ENCODE results near the gene BRD7.
"Not testable (repeated sequence)": the region's sequence is repeated elsewhere in the genome, so short reads cannot be mapped to it uniquely, and the experiment has no call there.

Gene BRD7

DNA sequence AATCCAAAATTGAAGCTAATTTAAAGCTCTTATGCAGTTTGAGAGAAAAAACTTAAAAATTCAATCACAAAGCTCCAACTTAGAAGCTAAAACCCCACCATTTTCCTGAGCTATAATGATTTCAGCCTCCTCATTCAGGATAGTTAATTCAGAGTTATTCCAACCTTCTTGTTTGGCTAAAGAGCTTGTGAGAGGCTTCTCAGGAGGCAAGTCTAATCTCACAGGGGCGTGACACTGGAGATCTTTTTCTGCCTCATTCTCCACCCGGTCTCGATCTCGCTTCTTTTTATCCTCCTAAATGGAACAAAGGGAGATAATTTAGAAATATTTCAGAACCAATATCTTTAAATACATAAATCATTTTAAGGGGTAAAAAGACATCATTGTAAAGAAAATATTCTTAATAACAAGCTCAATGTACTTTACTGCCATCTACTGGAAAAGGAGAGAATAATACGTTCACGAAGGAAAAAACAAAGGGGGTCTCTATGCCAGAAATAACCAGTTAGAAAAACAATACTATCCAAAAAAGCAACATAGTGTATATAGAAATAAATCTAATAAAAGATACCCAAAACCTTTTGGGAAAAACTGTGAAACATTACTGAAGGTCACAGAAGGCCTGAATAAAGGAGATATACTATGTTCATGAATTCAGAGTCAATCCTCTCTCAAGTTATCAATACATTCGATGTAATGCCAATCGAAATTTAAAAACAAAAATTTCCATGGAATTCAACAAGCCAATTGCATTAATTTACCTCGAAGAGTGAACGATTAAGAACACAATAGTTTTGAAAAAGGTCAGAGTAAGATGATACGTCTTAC, 13.9 kb downstream of the BRD7 start:
- no peak for DNase-seq

DNA sequence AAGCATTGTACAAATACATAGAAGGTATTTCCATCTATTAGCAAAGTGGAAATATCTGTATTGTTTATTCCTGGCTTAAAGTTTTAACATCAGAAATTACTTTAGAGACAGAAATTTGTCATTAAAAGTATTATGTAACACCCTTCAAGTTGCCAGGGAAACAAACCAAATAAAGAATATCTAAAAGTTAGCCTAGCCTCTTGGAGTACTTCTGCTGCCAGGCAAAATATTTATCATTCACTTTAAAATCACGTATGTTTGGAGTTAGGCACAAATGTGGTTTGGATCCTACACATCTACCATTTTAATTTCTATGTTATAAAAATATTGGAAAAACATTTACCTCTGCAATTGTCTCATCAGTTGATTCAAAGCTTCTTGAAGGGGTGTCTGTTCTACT, 14.7 kb downstream of the BRD7 start:
- no peak for DNase-seq

DNA sequence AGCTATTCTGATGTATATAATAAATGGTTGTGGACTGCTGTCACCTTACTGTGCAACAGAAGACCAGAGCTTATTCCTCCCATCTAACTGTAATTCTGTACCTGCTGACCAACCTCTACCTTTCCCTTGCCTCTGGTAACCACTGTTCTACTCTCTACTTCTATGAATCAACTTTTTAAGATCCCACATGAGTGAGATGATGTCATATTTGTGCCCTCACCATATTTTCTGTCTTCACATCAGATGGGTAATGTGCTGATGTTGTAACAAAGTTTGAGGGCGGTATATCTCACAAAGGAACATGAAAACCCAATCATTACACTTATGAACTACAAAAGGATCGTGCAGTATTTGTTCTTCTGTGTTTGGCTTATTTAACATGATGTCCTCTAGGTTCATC, 16.8 kb downstream of the BRD7 start:
- DNase-seq, result no peak

DNA sequence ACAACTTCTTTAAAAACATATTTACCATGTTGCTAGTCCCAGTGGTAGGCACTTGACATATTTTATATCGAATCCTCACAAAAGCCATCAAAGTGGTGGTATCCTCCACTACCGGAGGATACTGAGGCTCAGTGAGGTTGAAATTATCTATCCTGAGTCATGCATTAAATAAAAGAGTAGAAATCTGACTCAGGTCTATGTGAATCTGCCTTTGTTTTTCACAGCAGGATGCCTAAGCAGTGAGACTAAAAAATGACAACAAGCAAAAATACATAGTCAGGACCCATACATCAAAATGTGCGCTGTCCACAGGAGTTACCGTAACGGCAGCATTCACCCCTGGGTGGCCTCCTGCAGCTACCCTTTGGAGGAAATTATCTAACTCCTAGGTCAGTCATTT, 17.7 kb downstream of the BRD7 start:
- DNase-seq, result no peak

DNA sequence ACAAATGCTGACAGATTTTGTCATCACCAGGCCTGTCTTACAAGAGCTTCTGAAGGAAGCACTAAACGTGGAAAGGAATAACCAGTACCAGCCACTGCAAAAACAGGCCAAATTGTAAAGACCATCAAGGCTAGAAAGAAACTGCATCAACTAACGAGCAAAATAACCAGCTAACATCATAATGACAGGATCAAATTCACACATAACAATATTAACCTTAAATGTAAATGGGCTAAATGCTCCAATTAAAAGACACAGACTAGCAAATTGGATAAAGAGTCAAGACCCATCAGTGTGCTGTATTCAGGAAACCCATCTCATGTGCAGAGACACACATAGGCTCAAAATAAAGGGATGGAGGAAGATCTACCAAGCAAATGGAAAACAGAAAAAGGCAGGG, 23.6 kb downstream of the BRD7 start:
- DNase-seq, result not testable (repeated sequence)

DNA sequence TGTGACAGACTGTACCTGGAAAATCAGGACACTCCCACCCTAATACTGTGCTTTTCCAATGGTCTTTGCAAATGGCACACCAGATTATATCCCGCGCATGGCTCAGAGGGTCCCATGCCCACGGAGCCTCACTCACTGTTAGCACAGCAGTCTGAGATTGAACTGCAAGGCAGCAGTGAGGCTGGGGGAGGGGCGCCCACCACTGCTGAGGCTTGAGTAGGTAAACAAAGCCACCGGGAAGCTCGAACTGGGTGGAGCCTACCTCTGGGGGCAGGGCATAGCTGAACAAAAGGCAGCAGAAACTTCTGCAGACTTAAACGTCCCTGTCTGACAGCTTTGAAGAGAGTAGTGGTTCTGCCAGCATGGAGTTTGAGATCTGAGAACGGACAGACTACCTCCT, 25.2 kb downstream of the BRD7 start:
- DNase-seq, result not testable (repeated sequence)

DNA sequence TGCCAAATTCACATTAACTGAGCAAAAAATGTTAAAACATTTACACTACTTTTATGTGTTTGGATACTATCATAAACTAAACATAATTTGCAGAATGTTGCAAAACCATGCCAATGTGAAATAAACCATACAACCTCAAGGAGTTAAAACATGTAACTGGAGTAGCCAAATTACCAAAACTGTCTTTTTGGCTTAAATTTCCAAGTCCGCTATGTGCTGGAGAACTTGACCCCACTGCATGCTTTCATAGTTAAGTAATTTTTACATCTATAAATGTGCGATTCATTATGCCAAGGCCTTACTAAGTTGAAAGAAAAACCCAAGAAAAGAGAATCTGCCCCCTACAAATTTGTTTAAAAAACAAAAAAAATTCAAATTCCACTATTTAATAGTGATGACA, 28.2 kb downstream of the BRD7 start:
- DNase-seq, result no peak

DNA sequence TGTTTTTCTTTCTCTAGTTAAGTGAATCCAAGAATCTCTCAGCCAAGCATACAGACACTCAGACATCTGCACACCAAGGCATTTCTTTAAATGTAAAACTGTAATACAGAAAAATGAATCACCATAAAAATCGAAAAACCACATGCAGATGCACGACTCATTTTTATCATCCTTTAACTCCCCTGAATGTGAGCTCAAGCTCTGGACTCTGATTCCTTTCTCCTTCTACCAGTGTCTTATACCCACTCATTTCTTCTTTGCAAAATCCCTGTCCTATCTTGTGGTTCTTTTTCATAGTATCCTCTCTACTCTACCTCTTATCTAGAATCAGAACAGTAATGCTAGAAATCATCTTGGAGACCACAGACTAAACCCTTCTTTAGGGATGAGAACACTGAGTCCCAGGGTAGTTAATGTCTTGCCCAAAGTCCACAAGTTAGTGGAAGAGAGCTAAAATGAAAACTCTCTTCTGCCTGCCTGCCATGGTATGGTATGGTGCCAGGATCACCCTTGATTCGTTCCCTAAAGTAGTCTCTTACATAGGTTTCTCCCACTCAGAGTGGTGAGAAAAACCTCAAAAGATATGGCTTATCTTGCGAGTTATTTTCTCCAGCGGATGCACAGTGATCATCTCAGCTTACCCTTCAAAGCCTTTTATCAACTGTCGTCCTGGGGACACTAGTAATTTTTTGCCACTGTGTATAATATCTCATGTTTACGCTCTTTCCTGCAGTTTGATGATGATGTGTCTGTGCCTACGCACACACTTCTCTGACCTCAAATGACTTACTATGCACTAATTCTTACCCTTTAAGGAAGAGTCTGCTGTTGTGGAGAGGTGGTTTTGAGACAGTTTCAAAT, 30.2 kb downstream of the BRD7 start:
- no peak for DNase-seq

DNA sequence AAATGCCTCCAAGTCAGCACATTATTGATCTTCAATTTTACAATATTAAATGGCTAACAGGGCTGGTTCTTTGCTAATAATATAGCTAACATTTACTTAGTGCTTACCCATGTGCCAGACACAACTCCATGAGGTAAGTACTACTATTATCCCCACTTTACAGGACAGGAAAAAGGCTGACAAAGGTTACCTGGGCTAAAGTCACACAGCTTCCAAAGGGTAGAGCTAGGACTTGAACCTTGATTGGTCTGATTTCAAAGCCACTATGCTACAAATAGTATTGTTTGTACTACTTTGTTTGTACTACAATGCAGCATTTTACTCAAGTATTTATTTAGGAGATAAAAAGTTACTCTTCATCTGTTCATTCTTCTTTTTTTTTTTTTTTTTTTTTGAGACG, 31.9 kb downstream of the BRD7 start:
- no peak for DNase-seq

DNA sequence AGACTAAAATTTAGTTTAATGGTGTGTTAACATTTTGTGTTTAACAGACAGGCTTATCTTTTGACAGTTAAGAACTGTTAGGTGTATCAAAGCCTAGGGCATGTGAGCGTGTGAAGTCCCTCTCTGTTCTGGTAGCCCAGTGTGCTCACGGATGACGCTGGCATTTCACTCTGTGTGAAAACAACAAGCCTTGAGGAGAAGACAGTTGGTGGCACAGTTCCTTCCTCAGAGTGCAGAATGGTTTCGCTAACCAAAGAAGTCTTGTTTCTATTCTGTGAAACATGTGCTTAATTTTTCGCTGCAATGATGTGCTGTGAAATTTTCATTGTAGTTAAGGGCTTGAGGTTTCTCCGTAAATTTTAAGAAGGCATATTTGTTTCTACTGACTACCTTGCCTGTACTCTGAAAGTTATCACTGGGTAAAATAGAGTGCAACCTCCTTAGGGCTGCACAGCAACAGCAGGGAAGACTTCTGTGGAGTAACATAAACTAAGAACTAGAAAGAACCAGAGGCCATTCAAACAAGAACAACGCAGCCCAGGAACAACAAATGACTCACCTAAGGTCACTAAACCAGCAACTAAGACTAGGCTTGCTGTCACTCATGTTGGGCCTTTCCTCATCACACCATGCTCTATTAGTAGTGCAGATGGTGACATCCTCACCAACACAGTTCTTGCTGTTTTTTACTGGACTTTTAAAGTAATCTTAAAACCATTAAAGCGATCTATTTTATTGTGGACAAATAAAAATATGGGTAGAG, 33.4 kb downstream of the BRD7 start:
- DNase-seq, result no peak

DNA sequence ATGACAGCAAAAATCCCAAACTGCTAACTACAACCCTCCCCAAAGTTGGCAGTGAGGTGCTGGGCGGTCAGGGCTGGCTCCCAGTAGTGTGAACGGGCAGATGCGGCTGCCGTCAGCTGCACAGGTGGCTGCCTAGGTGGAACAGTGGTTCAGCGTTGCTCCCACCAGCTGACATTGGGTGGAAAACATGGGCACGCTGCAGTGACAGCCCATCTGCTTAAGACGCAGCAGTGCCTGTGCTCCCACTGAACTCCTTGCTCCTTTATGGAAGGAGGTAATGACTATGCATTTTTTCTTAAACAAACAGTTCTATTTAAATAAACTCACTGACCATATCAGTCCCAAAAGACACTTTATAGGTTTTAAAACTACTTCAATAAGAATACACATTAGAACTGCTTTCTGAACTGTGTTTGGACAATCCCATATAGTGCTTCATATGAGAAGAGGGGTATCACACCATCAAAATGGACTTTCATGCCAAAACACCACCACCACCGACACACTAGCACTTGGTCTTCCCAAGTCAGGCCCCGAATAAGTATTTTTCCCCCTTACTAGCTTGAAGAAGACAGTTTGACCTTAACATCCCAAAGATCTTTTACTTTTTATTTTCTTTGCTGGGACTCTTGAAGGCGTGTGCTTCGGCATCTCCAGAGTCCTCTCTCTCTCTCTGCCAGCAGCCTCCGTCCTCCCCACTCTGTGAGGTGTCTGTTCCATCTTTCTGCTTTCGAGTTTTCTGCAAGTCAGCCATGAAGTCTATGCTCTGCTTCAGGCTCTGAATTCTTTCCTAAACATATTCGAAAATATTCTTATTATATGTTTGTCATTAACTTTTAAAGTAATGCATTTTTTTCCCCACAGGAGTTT, 34.4 kb downstream of the BRD7 start:
- DNase-seq, result no peak

DNA sequence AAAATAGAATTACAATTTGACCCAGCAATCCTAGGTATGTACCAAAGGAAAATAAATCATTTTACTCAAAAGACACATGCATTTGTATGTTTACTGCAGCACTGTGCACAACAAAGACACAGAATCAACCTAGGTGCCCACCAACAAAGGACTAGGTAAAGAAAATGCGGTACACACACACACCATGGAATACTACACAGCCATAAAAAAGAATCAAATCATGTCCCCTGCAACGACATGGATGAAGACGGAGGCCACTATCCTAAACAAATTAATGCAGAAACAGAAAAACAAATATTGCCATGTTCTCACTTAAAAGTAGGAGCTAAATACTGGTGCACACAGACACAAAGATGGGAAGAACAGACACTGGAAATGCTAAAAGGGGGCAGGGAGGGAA, 36.2 kb downstream of the BRD7 start:
- DNase-seq, result no peak

DNA sequence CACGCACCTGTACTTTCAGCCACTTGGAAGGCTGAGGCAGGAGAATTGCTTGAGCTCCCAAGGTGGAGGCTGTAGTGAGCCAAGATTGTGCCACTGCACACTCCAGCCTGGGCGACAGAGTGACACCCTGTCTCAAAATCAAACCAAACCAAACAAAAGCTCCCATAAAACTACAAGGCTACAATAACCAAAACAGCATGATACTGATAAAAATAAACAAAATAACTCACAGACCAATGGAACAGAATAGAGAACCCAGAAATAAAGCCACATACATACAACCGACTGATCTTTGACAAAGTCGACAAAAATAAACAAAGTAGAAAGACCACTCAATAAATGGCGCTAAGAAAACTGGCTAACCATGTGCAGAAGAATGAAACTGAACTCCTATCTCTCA, 37.2 kb downstream of the BRD7 start:
- DNase-seq, result no peak

DNA sequence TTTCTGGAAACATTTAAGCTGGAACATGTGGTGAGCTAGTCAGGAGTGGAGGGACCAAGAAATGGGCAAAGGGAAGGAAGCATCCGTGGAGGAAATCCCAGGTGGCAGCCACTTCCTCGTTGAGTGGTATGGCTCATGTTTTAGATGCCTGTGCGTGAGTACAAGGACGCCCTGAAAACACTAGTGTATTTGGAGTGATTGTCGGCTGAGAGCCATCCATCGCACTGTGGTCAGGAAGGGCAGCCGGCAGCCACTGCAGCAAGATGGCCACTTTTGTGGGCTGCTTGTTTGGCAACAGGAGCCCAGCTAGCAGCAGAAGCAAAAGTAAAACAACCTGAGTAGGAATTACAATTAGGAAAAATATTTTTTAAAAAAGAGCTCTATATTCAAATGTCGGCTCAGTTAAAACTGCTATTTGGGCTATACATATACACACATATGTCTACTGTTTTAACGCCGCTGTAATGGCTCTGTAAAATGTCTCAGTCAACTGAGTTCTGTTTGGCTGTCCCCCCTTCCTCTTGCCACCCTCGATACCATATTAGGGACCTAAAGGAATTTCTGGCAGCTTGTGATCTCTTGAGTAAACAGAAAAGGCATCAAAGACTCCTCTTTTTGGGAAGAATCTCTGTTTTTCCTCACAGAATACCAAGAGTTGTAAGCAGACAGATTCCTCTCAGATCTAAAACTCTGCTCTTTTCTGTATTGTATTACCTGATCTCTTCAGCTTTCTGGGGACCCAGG, 39.2 kb downstream of the BRD7 start:
- DNase-seq, result no peak

DNA sequence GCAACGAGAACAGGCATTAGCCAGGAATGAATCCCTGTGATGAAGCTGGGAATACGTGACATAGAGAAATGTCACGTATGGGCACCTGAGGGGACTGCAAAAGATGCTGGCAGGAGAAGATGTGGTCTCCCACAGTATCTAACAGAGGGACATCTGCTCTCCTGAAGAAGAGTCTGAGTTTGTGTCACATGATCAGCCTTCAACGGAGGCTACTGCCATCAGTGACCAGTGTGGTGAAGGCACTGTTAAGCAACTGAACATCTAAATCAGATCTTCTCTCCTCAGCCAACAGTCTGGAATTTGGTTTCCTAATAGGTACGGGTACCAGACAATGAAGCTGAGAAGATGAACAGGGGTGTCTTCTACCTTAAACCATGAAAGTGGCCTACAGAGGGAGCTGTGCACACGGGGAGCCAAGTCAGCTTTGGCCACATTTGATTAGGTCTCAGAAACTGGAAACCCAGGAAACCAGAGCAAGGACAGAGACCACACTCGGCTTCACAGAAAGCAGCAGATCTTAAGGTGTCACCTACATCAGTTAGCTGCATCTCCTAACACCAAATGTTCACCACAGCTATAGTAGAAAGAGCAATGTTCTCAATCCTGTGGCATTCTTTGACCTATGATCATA, 41.8 kb downstream of the BRD7 start:
- no peak for DNase-seq

DNA sequence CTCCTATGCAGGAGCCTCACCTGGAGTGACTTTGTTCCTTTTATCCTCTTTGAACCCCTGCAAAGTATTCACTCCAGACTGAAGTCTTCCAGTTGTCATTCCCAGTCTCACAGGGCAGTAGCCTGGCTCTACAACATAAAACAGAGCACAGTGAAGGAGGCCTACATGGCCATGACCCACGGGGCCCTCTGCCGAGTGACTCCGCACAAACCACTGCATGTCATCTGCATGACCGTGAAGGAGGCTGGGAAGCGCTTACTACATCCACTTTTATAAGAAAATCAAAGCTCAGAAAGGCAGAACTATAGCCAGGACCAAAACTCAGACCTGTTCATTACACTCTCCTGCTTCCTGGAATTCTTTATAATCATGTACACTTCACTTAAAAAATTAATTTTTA, 42.5 kb downstream of the BRD7 start:
- DNase-seq, result no peak

DNA sequence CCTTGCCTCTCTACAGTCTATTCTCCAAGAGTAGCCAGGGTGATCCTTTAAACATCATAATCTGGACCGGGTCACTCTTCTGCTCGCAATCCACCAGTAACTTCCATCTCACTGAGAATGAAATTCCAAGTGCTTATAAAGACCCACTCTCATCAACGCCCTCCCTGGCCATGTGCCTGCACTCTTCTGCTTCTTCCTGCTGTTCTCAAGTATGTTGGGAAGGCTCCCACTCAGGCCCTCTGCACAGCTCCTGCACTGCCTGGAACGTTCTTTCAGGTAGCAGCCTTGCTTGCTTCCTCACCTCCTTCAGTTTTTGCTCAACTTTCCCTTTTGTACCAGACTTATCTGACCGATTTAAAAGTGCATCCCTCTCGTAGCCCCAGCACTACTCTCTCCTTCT, 44.4 kb downstream of the BRD7 start:
- DNase-seq, result no peak

DNA sequence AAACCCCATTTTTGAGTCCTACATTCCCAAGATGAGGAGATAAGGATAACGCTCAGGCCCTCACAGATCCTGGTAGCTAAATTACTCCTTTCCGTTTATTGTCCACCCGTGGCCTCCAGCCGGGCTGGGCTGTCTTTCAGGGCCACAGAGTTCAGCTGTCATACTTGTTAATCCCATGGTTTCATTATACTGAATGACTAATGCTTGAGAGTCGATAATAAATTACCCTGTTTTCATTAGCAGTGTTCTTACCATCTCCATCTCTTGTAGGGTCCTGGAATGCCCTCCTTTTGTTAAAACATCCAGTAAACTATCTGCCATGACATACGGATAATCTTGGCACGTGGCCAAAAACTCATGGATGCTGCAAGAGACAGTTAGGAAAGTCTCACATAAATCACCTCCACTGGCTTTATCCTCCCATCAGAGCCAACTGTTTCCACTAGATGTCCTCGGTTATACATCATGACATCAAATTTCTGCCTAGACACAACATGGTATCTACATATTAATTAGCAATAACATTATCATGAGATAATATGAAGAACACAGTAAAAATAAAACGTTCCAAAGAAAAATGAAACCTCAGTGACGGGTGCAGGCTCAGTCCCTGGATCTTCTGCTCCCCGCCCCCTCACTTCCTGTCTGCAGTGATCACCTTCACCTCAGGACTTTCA, 45.3 kb downstream of the BRD7 start:
- DNase-seq, result peak; percentile 6

DNA sequence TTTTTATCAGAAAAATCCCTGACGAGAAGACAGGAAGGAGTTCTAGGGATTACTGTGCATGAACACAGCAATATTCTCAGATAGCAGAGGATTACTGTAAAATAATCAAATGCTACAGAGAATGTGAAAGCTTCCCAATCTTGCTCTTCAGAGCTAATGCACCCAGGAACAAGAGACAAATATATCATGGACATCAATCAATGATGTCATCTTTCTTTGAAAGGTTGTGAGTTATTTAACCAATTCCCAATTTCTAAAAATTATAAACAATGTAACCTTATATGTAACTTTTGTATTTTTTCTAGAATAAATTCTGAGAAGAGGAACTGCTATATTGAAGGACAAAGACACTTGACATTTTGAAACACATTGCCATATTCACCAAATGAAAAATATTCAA, 46.5 kb downstream of the BRD7 start:
- no peak for DNase-seq

DNA sequence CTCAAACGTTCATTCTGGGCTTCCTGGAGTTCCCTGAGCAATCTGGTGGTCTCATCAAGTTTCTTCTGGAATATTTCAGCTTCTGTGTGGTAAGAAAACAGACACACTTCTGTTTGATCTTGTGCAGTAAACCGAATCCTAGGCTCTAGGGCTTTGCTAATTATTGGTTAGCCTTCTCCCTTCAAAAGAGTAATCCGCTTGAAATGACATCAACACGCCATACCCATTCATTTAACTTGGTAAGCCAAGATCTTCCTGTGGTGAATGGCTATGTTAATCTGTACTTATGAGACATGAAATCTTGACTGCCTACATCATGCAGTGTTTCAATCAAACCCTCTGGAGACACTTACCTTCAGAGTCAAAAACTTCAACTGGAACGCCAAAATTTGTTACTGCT, 48.5 kb downstream of the BRD7 start:
- no peak for DNase-seq
